Mesenchymal stem cell (in vitro differentiated cells and primary cell): Measurements from ENCODE around the gene HBA1.
A peak's percentile ranks its signal among the peaks of the same experiment; 100 is the strongest.

Source experiments
- DNase-seq: peaks from one replicate; pipeline ENCODE4 v3.0.0-alpha.2; 2013
- H2AFZ ChIP-seq: one replicate; pipeline ENCODE4 v1.6.1; 2013; ENCODE audit warnings: low read depth, mild to moderate bottlenecking, control low read depth, inconsistent platforms, low read length, moderate library complexity
- H2AK5ac ChIP-seq: 2 replicates; pipeline ENCODE4 v1.6.1; 2013; ENCODE audit warnings: low read length, moderate library complexity, mild to moderate bottlenecking, inconsistent platforms; ENCODE audit not compliant: severe bottlenecking
- H2BK120ac ChIP-seq: one replicate; pipeline ENCODE4 v1.6.1; 2013; ENCODE audit warnings: low read depth, mild to moderate bottlenecking, inconsistent platforms, low read length, moderate library complexity
- H2BK12ac ChIP-seq, 2 experiments: one replicate each; pipeline ENCODE4 v1.6.1; 2013; ENCODE audit warnings: inconsistent platforms in 2 of 2, low read length in 2 of 2, mild to moderate bottlenecking in 2 of 2, moderate library complexity in 2 of 2, control low read depth in 1 of 2
- H2BK15ac ChIP-seq: one replicate; pipeline ENCODE4 v1.6.1; 2013; ENCODE audit warnings: mild to moderate bottlenecking, low read depth, inconsistent platforms; ENCODE audit not compliant: poor library complexity, severe bottlenecking
- H2BK5ac ChIP-seq: 2 replicates; pipeline ENCODE4 v1.6.1; 2013; ENCODE audit warnings: low read depth, mild to moderate bottlenecking, low read length, control low read depth, inconsistent platforms; ENCODE audit not compliant: poor library complexity, severe bottlenecking
- H3K14ac ChIP-seq, 2 experiments: one replicate each; pipeline ENCODE4 v1.6.1; 2013; ENCODE audit warnings: inconsistent platforms in 2 of 2, low read length in 2 of 2, control low read depth in 1 of 2, mild to moderate bottlenecking in 1 of 2, moderate library complexity in 1 of 2
- H3K18ac ChIP-seq, 2 experiments: one replicate each; pipeline ENCODE4 v1.6.1; 2013; ENCODE audit warnings: inconsistent platforms in 2 of 2, low read length in 2 of 2, control low read depth in 1 of 2, low read depth in 1 of 2, mild to moderate bottlenecking in 1 of 2
- H3K23ac ChIP-seq, 2 experiments: one replicate each; pipeline ENCODE4 v1.6.1; 2013; ENCODE audit warnings: inconsistent platforms in 2 of 2, low read length in 2 of 2, mild to moderate bottlenecking in 2 of 2, moderate library complexity in 2 of 2, control low read depth in 1 of 2
- H3K27ac ChIP-seq: 2 replicates; pipeline ENCODE4 v1.5.1; 2013; ENCODE audit warnings: mild to moderate bottlenecking, moderate library complexity, low read length, control low read depth, inconsistent platforms; ENCODE audit not compliant: poor library complexity, severe bottlenecking
- H3K27me3 ChIP-seq, 2 experiments: 2 replicates each; pipeline versions ENCODE4 v1.6.1 to v1.7.0; 2013; ENCODE audit warnings: low read length in 2 of 2, mild to moderate bottlenecking in 2 of 2, moderate library complexity in 2 of 2, control low read depth in 1 of 2, inconsistent platforms in 1 of 2; ENCODE audit not compliant: control insufficient read depth in 1 of 2, insufficient read depth in 1 of 2
- H3K36me3 ChIP-seq, 2 experiments: 2 replicates each; pipeline versions ENCODE4 v1.6.1 to v1.7.0; 2013; ENCODE audit warnings: low read length in 2 of 2, control low read depth in 1 of 2, inconsistent platforms in 1 of 2, low read depth in 1 of 2, mild to moderate bottlenecking in 1 of 2; ENCODE audit not compliant: insufficient read depth in 2 of 2, control insufficient read depth in 1 of 2
- H3K4ac ChIP-seq, 2 experiments: one replicate each; pipeline ENCODE4 v1.6.1; 2013; ENCODE audit warnings: inconsistent platforms in 2 of 2, low read length in 2 of 2, mild to moderate bottlenecking in 2 of 2, moderate library complexity in 2 of 2, control low read depth in 1 of 2, low read depth in 1 of 2
- H3K4me1 ChIP-seq: 2 replicates; pipeline ENCODE4 v1.6.1; 2013; ENCODE audit warnings: low read depth, low read length, control low read depth; ENCODE audit not compliant: control insufficient read depth, insufficient read depth
- H3K4me2 ChIP-seq: 2 replicates; pipeline ENCODE4 v1.6.1; 2013; ENCODE audit warnings: low read length, mild to moderate bottlenecking, inconsistent platforms; ENCODE audit not compliant: poor library complexity, severe bottlenecking
- H3K4me3 ChIP-seq, 2 experiments: 2 replicates each; pipeline versions ENCODE4 v1.5.1 to v1.7.0; 2013; ENCODE audit warnings: low read length in 2 of 2, mild to moderate bottlenecking in 2 of 2, control low read depth in 1 of 2, low read depth in 1 of 2; ENCODE audit not compliant: insufficient read depth in 1 of 2
- H3K79me1 ChIP-seq: replicated peaks from 2 replicates; pipeline ENCODE4 v1.6.1; 2013; ENCODE audit warnings: mild to moderate bottlenecking, control low read depth, low read length, inconsistent platforms; ENCODE audit not compliant: poor library complexity, severe bottlenecking
- H3K9ac ChIP-seq: 2 replicates; pipeline ENCODE4 v1.7.0; 2013; ENCODE audit warnings: mild to moderate bottlenecking, low read length, moderate library complexity
- H3K9me3 ChIP-seq: 2 replicates; pipeline ENCODE4 v1.7.0; 2013; ENCODE audit warnings: mild to moderate bottlenecking, low read length; ENCODE audit not compliant: control insufficient read depth
- H4K8ac ChIP-seq: one replicate; pipeline ENCODE4 v1.6.1; 2013; ENCODE audit warnings: inconsistent platforms, mild to moderate bottlenecking, low read length, moderate library complexity
- H4K91ac ChIP-seq: one replicate; pipeline ENCODE4 v1.6.1; 2013; ENCODE audit warnings: mild to moderate bottlenecking, low read length, inconsistent platforms
- WGBS: methylation state at CpG from one replicate; pipeline ENCODE4 v1.1.7; 2013; ENCODE audit warnings: mixed read lengths; 5-methylcytosine and 5-hydroxymethylcytosine counted together

The HBA1 gene

GRCh38 chr16:133716-134115 is 42.8 kb upstream of the HBA1 start:
- WGBS: 90% methylated on average over 2 of the region's 2 CpGs
- DNase-seq: no peak
- Histone ChIP-seq H4K8ac (no peak overlapping the region), H3K4ac (no peak overlapping the region), H3K4me3 (no peak overlapping the region), H2BK5ac (no peak overlapping the region), H3K4me2 (no peak overlapping the region), H2AK5ac (no peak overlapping the region), H3K27me3 (no peaks in the 10 kb centered on the region), H3K79me1 (peaks cover 20% of the 10 kb centered on the region), H2BK15ac (no peak overlapping the region), H3K36me3 (peaks cover 7 to 19% of the 10 kb centered on the region in 2 experiments), H3K27ac (no peak overlapping the region), H3K9ac (no peak overlapping the region), H3K14ac (no peak overlapping the region), H3K23ac (no peak overlapping the region), H2BK12ac (no peak overlapping the region), H3K18ac (no peak overlapping the region), H2BK120ac (no peak overlapping the region), H3K4me1 (peaks cover 4% of the 10 kb centered on the region), H4K91ac (no peak overlapping the region), H3K9me3 (no peaks in the 10 kb centered on the region), H2AFZ (no peak overlapping the region)

- no peak overlapping the region for H3K23ac ChIP-seq
- no peaks in the 10 kb centered on the region for H3K27me3 ChIP-seq
- peak overlapping the region in 1 of 2 experiments; percentile 95 for H3K14ac ChIP-seq
- peak overlapping the region; percentile 93 for H3K9ac ChIP-seq
- H3K18ac ChIP-seq: peak overlapping the region; percentile 79
- H3K27ac ChIP-seq: no peak overlapping the region
- peaks cover 4% of the 10 kb centered on the region for H3K4me1 ChIP-seq
- H3K4me3 ChIP-seq: peak overlapping the region; percentile 70 to 85
- peaks cover 0 to 5% of the 10 kb centered on the region in 2 experiments for H3K36me3 ChIP-seq
- H3K79me1 ChIP-seq: peaks cover 9% of the 10 kb centered on the region
- peak; percentile 44 for DNase-seq
- H3K4me2 ChIP-seq: peak overlapping the region; percentile 79
- WGBS: under 1% methylated on average over 21 of the region's 30 CpGs
- H4K8ac ChIP-seq: peak overlapping the region; percentile 84
- H2BK5ac ChIP-seq: peak overlapping the region; percentile 81
- no peak overlapping the region for H2AK5ac ChIP-seq
- H2BK15ac ChIP-seq: no peak overlapping the region
- peak overlapping the region in 1 of 2 experiments; percentile 77 for H2BK12ac ChIP-seq
- no peak overlapping the region for H2AFZ ChIP-seq
- H3K9me3 ChIP-seq: no peaks in the 10 kb centered on the region
- peak overlapping the region; percentile 89 for H2BK120ac ChIP-seq
- peak overlapping the region; percentile 80 for H4K91ac ChIP-seq
- H3K4ac ChIP-seq: peak overlapping the region in 1 of 2 experiments; percentile 75
Measured at GRCh38 chr16:138049-138417, 38.4 kb upstream of the HBA1 start.

GRCh38 chr16:140175-140857 is 36.2 kb upstream of the HBA1 start:
- Histone ChIP-seq H3K36me3 (peaks cover 0 to 5% of the 10 kb centered on the region in 2 experiments), H3K27me3 (peaks cover 0 to 4% of the 10 kb centered on the region in 2 experiments), H3K27ac (no peak overlapping the region), H4K8ac (no peak overlapping the region), H2BK12ac (no peak overlapping the region), H3K4me3 (no peak overlapping the region), H3K14ac (no peak overlapping the region), H4K91ac (no peak overlapping the region), H2BK120ac (no peak overlapping the region), H2AK5ac (no peak overlapping the region), H3K18ac (no peak overlapping the region), H3K23ac (no peak overlapping the region), H3K9me3 (no peaks in the 10 kb centered on the region), H3K4me2 (no peak overlapping the region), H3K79me1 (peaks cover 5% of the 10 kb centered on the region), H3K4ac (no peak overlapping the region), H2AFZ (no peak overlapping the region), H2BK15ac (no peak overlapping the region), H3K9ac (no peak overlapping the region), H2BK5ac (no peak overlapping the region), H3K4me1 (peaks cover 7% of the 10 kb centered on the region)
- WGBS: 82% methylated on average over 7 of the region's 10 CpGs
- no peak for DNase-seq

DNA sequence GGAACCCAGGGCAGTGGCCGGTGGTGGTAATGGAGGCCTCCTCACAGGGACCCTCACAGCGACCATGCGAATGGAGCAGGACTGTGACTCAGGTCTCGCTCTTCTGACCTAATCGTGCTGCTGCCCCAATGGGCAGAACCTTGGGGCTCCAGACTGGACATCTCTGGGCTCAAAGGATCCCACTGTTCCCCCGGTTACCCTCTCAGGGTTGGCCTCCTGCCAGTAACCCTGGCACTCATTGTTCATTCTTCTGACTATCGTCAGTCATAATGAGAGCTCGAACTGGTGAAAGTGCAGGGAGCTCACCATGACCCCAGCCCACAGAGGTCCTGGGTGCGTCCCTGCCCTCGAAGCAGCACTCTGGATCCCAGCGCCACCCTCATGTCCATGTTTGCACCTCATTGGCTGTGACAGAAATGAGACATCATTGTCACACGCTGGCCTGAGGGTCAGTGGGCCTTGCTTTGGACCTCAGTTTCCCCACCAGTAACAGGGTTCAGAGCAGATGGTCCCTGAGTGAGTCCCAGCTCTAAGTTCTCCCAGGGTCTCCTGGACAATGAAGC is 34.0 kb upstream of the HBA1 start:
- Histone ChIP-seq H3K18ac (no peak overlapping the region), H4K91ac (no peak overlapping the region), H3K4me3 (no peak overlapping the region), H2AK5ac (no peak overlapping the region), H2BK5ac (no peak overlapping the region), H4K8ac (no peak overlapping the region), H2BK120ac (no peak overlapping the region), H3K36me3 (no peaks in the 10 kb centered on the region), H3K14ac (no peak overlapping the region), H3K23ac (no peak overlapping the region), H2BK12ac (no peak overlapping the region), H3K27me3 (peaks cover 0 to 8% of the 10 kb centered on the region in 2 experiments), H3K79me1 (peaks cover 2% of the 10 kb centered on the region), H2AFZ (no peak overlapping the region), H3K4ac (no peak overlapping the region), H3K4me2 (no peak overlapping the region), H3K9ac (no peak overlapping the region), H2BK15ac (no peak overlapping the region), H3K4me1 (peaks cover 3% of the 10 kb centered on the region), H3K27ac (no peak overlapping the region), H3K9me3 (no peaks in the 10 kb centered on the region)
- DNase-seq: no peak
- 90% methylated on average over 12 of the region's 12 CpGs for WGBS
